SK-MEL-5 (cell line): Measurements from ENCODE around the gene SPATA24. TPM values are rescaled to one million over a fixed set of nuclear protein-coding genes. Genes with fewer than 3 reads are reported as not detected.
"Not testable (repeated sequence)": the region's sequence is repeated elsewhere in the genome, so short reads cannot be mapped to it uniquely, and the experiment has no call there.

Source experiments
- DNase-seq: peaks from one replicate; pipeline ENCODE4 v3.0.0-alpha.2; 2016; ENCODE audit warnings: low read depth, low spot score
- in situ Hi-C: cut with HindIII; loops from 2 replicates; pipeline ENCODE4 v1.10.0; 2016; ENCODE audit warnings: low sequenced_read_pairs, high pct_unique_total_duplicates, low pct_unique_long_range_greater_than_20kb
- total RNA-seq: library from RNA; depleted of rRNA; stranded (reverse); fragments of >200 nt; shearing (Covaris generic); gene quantifications from 2 replicates; pipeline ENCODE4 v1.2.3, GENCODE V29; 2014

SPATA24 gene
- total RNA-seq, 1 experiment from 2014 or later, result 9.7 TPM

DNA sequence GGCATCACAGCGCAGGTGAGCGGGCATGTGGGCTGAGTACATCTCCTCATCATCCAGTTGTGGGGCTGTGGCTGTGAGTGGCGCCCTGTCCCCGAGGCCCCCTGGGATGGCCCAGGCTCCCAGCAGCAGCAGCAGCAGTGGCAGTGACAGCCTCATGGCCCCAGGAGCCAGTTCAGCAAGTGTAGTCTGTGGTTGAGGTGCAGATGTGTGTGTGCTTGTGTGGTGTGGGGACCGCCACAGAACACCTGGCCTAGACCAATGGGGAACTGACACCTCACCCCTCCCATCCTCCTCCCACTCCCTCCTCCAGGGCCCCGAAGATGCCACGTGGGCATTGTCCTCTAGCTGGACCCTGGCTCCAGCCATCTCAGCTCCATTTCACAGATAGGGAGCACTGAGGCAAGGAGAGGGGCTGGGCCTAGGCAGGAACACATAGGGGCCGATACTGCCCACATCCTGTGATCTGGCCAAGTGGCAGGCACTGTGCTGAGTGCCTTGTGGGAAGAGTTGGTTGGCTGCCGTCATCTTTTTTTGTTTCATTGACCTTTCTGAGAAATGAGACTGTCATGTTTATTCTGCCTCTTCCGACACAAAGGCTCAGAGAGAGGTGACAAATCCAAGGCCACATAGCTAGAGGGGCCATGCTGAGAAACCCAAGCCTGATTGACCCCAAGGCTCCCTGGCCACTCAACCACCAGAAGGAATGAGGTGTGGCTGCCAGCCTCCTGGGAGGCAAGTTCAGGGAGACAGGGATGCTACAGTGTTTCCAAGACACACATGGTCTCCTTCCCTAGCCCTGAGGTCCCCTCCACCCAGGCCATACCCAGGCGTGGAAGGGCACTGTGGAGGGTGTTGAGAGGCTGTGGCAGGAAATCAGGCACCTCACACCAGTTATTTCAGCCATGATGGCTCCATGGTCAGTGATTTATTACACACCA is 13.9 kb downstream of the SPATA24 start, which contains the start of gene MZB1:
MZB1 (minus strand) TSS at position 213 of the 938 bp plus-strand sequence; CDS start at position 156, 57 bp downstream.
- DNase-seq, result no peak
- in situ Hi-C loops, result no loop called here

DNA sequence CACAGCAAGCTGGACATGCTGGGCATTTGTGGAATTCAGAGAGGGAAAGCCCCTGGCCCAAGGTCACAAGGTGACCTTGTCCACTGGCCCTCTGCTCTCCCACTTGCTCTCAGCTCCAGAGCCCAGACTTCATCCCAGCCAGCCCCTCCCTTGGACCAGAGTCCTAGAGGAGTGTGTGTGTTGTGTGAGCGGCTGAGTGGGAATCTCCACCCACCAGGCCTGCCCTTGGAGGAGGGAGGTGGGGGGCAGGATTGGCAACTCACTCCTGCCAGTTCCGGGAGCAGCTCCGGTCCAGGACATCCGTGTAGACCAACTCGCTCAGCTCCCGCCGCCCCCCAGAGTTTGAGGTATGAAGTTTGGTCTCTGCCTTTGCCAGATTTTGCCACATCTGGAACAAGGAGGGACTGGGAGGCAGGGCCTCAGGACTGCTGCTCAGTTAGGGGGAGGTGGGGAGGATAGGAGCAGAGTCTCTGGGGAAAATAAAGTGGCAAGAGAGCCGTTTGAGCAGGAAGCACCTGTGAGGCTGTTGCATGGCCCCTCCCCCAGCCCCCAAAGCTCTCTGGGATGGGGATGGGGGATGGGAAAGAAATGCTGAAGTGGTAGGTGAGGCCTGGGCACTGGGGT is 15.6 kb downstream of the SPATA24 start:
- DNase-seq, result no peak
- in situ Hi-C loops, result no loop called here

DNA sequence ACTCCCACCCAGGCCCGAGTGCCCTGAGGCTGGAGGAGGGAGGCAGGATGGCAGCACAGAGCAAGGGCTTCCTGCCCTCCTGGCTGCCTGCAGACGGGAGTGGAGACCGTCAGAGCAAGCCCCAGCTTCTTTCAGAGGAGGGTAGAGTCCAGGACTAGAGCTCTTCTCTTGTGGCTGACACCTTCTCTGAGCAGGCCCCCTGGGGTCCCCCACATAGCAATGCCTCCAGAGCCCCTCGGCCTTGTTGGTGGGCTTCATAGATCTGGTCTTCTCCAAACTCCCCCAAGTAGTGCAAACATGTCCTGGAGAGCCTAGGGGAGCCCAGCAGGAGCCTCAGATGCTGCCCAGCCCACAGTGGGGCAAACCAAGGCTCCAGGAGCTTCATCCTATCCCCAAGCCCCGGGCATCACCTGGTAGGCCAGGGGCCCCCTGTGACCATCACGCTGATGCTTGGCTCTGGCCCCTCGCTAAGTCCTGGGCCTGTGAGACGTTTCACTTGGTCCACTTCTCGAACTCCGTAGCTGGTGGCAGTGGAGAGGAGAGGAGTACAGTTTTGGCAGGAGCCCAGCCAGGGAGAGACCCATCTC is 16.2 kb downstream of the SPATA24 start:
- no peak for DNase-seq
- in situ Hi-C loops, result no loop called here

DNA sequence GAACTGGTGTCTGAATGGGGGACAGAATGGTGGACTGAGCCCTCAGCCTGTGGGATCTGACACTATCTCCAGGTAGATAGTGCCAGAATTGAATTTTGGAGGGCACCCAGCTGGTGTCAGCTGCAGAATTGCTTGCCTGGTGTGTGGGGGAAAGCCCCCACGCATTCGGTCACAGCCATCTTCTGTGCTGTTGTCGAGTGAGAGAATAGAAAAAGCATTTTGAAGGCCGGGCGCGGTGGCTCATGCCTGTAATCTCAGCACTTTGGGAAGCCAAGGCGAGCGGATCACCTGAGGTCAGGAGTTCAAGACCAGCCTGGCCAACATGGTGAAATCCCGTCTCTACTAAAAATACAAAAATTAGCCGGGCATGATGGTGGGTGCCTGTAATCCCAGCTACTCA is 16.9 kb downstream of the SPATA24 start:
- DNase-seq, in situ Hi-C loops: not testable (repeated sequence)

DNA sequence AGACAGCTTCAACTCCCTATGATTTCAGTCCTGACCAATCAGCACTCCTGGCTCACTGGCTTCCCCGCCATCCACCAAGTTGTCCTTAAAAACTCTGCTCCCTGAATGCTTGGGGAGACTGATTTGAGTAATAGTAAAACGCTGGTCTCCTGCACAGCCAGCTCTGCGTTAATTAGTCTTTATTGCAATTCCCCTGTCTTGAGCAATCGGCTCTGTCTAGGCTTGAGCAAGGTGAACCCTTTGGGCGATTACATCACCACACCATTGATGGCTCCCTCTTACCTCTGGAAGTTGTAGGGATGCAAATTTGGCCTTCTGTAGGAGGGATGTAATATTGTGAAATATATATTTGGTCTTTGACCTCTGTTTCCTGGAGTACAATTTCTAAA is 17.8 kb downstream of the SPATA24 start:
- in situ Hi-C loops, result no loop called here
- no peak for DNase-seq

DNA sequence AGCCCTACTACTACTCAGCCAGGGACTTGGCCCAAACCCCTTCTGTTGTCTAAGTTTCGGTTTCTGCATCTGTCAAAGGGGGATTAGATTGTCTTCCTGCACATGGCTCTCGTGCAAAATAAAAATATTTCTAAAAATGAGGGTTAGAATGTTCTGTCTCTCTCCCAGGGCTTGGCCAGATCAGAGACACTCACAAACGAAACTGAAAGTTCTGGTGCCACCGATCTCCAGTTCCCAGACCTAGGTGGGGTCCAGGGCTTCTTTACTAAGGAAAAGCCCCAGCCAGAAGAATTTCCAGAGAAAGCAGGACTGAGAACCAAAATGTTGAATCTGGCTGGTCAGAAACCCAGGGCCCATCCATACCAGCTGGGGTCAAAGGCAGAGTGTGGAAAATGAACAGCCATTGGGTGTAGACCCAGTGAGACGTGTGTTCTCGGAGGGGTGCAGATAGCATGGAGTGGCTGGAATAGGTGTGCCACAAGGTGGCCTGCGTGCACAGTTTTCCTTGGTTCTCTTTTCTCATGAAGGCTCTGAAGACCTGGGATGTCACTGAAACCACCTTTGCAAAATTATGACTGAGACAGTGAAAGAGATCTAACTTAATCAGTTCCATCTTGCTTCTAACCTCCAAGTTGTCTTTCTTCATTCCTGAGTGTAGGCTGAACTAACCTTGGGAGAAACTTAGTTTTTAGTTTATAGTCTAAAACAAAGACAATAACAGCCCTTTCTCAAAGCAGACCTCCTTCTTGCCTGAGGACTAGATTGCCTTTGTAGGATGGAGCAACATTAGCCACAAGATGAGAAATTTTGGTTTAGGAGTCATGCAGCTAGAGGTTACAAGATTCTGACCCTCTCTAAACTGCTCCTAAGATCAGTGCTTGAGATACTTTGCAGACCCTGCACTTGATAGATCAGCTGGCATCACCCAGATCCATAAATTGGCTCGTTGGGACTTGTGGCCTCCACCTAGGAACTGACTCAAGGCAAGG is 18.5 kb downstream of the SPATA24 start:
- DNase-seq, result peak; percentile 39
- in situ Hi-C loops, result no loop called here

DNA sequence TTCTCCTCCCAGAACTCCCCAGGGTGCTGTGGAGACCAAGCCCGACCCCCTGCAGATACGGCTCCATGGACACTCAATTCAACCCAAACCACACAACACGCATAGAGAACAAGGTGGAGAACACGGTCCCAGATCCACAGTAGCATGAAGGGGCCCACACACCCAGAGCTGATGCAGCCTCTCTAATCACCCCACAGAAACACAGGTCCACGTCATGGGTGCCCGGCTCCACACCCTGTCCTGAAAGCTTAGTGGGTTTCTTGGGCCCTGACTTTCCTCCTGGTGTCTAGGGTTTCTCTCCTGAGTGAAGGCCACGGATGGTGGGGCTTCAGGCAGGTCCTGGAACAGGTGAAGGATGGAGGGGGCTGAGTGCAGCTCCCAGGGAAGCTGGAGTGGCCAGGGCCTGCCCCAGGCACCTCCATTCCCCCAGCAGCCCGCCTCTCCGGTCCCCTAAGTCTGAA is 19.3 kb downstream of the SPATA24 start:
- DNase-seq, result no peak
- in situ Hi-C loops, result no loop called here

DNA sequence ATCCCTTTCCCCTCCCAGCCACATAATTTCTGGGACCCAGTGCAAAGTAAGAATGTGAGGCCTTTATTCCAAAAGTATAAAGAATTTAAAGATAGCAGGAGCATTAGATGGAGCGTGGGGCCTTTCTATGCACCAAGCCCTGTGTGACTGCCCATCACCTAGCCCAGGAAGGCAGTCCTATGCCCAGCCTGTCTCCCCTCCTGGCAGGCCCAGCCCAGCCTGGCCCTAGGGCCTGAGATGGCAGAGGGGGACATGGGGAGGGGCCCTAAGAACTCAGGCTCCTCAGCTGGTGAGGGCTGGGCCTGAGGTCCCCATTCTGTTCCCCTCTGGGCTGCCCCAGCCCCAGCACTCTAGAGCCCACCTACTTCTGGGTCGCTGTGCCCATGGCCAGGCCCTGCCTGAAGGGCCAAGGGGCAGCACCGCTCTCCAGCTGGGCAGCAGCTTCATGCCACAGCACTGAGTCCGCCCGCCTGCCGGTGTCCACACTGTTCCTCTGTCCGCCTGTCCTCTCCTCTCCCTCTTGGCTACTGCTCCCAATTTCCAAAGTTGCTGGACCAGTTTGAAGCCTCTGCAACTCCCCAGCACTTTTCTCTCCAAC is 19.8 kb downstream of the SPATA24 start:
- no peak for DNase-seq
- in situ Hi-C loops, result no loop called here

DNA sequence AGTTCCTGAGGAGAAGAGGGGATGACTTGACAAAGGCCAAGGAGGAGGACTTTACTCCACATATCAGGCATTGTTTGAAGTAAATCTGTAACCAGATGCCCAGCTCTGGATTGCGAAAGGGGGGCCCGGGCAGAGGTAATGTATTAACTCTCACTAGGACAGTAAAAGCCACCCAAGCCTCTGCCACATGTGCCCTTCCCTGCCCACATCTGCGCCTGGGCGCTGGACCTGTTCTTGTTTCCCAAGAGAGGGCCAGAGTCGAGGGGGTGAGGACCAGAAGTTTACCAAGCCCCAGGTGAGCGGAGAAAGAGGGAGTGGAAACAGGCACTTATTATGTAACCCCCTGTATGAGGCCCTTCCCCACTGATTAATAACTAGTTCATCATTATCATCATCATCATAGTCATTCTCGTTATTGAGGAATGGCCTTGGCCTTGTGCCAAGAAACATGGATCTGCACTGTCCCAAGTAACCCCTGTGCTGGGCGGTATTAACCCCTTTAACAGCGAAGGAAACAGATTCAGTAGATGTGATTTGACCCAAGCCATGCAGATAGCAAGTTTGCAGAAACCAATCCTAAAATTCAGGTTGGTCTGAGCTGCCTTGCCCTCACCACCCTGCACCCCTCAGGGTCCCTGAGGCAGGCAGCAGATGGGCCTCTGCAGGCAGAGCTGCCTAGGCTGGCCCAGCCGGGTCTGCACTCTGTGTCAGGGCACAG is 20.5 kb downstream of the SPATA24 start, which contains the start of gene SLC23A1:
SLC23A1 (minus strand) TSS at position 23 of the 718 bp plus-strand sequence. CDS start 44 bp downstream, outside the sequence.
- no peak for DNase-seq
- in situ Hi-C loops, result no loop called here

DNA sequence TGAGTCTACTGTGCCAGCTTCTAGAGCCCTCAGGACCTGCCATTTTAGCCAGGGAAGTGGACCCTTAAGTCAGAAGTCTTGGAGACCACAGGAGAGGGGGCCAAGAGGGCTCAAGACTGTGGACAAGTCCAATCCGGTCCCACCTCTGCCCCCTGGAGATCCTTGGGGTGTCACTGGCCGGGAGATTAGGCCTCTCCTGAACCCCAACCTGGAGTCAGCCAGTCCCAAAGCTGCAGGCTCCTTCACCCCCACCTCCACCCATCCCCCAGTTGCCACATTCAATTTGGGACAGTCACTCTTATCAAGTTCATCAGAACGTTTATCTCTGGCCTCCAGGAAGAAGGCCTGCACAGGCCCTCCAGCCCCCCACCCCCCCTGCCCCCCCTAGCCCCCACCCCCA is 21.1 kb downstream of the SPATA24 start:
- DNase-seq, result no peak
- in situ Hi-C loops, result no loop called here

DNA sequence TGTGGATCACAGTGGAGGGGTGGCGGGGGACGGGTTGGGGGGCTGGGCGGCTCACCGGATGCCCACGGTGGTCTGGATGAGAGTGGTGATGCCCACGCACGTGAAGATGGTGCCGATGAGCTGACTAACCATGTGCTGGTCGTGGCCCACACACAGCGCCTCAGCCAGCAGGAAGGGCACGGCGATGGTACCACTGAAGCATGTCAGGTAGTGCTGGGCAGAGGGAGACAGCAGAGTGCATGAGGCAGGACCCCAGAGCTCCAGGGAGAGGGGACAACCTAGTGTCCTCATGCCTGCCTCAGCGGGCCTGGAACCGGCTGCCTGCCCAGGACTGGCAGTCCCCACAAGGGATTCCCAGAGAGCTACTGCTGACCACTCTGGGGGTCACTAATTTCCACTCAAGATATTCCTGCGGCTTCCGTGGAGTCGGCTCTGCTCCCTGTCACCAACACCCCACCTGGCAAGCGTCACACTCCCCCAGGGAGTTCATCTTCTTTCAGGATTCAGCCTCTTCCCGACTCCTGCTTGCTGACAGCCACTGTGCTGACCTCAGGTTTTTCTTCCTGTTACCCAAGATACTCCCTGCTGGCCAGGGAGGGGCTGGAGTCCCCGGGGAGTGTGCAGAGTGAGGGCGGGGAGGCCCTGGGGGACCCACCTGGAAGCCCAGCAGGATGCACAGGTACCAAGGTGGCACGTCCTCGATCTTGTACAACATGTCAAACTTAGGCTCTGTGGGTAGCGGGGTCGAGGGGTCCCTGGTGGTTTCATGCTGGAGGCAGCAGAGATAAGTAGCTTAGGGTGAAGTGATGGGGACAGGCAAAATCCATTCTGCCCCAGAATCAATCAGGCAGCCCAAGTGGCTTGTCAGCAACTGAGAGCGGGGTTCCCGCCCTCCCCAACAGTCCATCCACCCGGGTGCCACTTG is 21.8 kb downstream of the SPATA24 start:
- no peak for DNase-seq
- in situ Hi-C loops, result no loop called here

DNA sequence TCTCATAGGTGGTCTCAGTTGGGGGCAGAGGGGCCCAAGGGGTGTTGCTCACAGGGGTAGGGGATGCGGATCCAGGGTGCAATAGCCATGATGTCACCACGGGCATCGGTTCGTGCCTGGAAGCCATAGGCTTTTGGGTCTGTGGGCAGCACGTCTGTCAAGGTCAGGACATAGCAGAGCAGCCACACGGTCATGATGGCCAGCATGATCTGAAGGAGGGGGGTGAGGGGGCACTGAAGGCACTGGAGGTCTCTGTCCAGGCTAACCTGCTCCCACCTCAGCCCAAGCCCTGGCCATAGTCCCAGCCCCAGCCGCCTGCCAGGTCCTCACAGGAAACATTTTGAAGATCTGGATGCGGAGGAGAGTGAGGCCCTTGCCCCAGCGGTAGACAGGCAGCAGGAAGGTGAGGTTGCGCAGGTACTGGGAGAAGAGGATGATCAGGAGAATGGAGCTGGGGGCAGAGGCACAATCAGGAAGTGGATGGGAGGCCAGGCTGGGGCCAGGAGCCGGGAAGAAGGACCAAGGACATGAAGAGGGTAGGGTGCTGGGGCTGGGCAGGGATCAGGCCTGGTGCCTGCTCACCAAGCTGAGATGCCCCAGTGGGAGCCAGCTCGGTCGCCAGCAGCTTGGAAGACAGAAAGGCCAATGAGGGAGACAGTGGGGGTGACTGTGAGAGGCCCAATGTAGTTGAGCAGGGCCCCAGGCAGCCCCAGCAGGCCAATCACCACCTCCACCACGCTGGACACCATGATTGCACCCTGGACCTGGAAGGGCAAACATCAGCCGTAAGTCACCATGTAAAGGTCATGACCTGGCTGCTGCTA is 24.1 kb downstream of the SPATA24 start:
- DNase-seq, result no peak
- in situ Hi-C loops, result no loop called here

DNA sequence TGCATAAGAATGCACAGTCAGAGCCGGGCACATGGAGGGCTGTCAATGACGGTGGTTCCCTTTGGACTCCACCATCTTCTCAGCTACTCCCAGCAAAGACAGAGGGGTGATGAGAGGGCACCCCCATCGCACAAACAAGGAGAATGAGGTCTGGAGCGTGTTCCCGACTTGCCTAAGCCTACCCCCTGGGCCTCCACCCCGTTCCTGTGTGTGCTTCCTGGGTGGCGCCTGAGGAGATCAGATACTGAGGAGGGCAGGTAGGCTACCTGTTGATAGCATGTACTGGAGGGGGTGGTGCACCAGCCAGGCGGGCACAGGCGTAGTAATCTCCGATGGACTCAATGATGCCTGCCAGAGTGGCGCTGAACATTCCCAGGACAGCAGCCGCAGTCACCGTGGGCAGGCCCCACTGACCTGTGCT is 24.9 kb downstream of the SPATA24 start:
- in situ Hi-C loops, result no loop called here
- DNase-seq, result no peak

DNA sequence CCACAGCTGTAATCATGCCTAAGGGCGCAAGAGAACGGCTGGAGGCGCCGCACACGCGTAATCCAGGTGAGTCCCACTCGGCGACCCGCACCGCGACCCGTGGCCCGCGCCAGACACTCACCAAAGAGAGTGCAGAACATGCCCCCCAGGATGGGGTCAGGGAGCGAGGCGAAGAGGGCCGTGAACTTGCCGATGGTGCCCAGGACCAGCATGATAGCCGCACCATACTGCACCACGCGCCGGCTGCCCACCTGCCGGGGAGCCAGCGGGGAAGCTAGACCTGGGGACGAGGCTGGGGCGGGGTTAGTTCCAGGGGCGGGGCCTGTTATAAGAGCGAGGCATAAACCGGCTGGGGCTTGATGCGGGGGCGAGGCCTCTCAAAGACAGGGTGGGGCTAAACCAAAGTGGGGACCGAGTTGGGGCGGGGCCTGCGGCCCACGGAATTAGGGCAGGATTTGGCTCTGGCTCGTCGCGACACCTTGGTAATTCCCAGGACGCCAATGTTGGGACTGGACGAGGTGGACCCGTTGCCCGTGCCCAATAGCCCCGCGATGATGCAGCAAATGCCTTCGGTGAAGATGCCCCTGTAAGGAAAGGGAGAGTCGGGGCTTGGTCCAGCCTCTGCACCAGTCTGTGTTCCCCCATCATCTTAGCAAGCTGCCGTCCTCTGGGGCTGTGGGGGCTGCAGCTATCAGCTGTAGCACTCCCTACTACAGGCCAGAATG is 25.6 kb downstream of the SPATA24 start:
- in situ Hi-C loops, result no loop called here
- no peak for DNase-seq
